IMR-90 (cell line): ENCODE data around the gene ZNF396. TPM values are rescaled to one million over a fixed set of nuclear protein-coding genes. Genes with fewer than 3 reads are reported as not detected.

Source experiments
- ATAC-seq: fragments of 200-7000 bp; cut with Tn5 transposase; 2 replicates; pipeline ENCODE4 v1.9.1; 2020; ENCODE audit warnings: low read depth, mild to moderate bottlenecking, moderate library complexity
- BruUV-seq: library from RNA; stranded (reverse); fragments of 400-500 nt; replicated peaks from 2 replicates; lab custom pipeline; 2021; lab: Mats Ljungman, UMichigan
- CTCF ChIA-PET: fragments of 300-600 bp; formaldehyde crosslinking; extraction: SDS; loops from one replicate; lab custom pipeline; 2021; ENCODE audit warnings: antibody characterized with exemption; lab: Yijun Ruan, JAX
- POLR2A ChIA-PET: fragments of 300-600 bp; sonication (Branson Sonifier 250); formaldehyde crosslinking; loops from one replicate; lab custom pipeline; 2022; ENCODE audit warnings: antibody characterized with exemption; ENCODE audit not compliant: unreplicated experiment; lab: Charles Lee
- DNase-seq: peaks from one replicate; pipeline ENCODE4 v3.0.0; 2013
- H2AFZ ChIP-seq: replicated peaks from 2 replicates; pipeline ENCODE3; 2013; ENCODE audit warnings: low read length, mild to moderate bottlenecking; ENCODE audit not compliant: poor library complexity
- H2AK5ac ChIP-seq: 2 replicates; pipeline ENCODE4 v1.6.1; 2013; ENCODE audit warnings: low read depth, low read length, inconsistent platforms
- H2AK9ac ChIP-seq: replicated peaks from 2 replicates; pipeline ENCODE3; 2013; ENCODE audit warnings: mild to moderate bottlenecking, low read depth, low read length, moderate library complexity; ENCODE audit not compliant: poor library complexity
- H2BK120ac ChIP-seq: 2 replicates; pipeline ENCODE4 v1.6.1; 2013; ENCODE audit warnings: low read depth, low read length, inconsistent platforms
- H2BK15ac ChIP-seq: 3 replicates; pipeline ENCODE4 v1.6.1; 2013; ENCODE audit warnings: low read depth, low read length, inconsistent platforms
- H2BK20ac ChIP-seq: 2 replicates; pipeline ENCODE4 v1.6.1; 2013; ENCODE audit warnings: low read depth, mild to moderate bottlenecking, inconsistent platforms, low read length, moderate library complexity
- H2BK5ac ChIP-seq: 2 replicates; pipeline ENCODE4 v1.6.1; 2013; ENCODE audit warnings: mild to moderate bottlenecking, low read depth, low read length, inconsistent platforms; ENCODE audit not compliant: poor library complexity, severe bottlenecking
- H3K14ac ChIP-seq: replicated peaks from 2 replicates; pipeline ENCODE4 v1.6.1; 2013; ENCODE audit warnings: low read depth, low read length, inconsistent platforms
- H3K18ac ChIP-seq: 2 replicates; pipeline ENCODE4 v1.6.1; 2013; ENCODE audit warnings: low read depth, low read length, control low read depth
- H3K23ac ChIP-seq: 2 replicates; pipeline ENCODE4 v1.6.1; 2013; ENCODE audit warnings: low read depth, low read length, inconsistent platforms
- H3K27ac ChIP-seq: 2 replicates; pipeline ENCODE4 v1.5.1; 2013; ENCODE audit warnings: mild to moderate bottlenecking, control low read depth, low read length; ENCODE audit not compliant: insufficient read depth
- H3K27me3 ChIP-seq: 2 replicates; pipeline ENCODE4 v1.6.1; 2013; ENCODE audit warnings: low read length; ENCODE audit not compliant: control insufficient read depth, insufficient read depth
- H3K36me3 ChIP-seq: 2 replicates; pipeline ENCODE4 v1.6.1; 2013; ENCODE audit warnings: low read length, mixed read lengths; ENCODE audit not compliant: control insufficient read depth, insufficient read depth
- H3K4ac ChIP-seq: 2 replicates; pipeline ENCODE4 v1.6.1; 2013; ENCODE audit warnings: low read depth, low read length, inconsistent platforms
- H3K4me1 ChIP-seq: 2 replicates; pipeline ENCODE4 v1.6.1; 2013; ENCODE audit warnings: low read length, mixed read lengths; ENCODE audit not compliant: control insufficient read depth, insufficient read depth
- H3K4me2 ChIP-seq: 2 replicates; pipeline ENCODE4 v1.6.1; 2013; ENCODE audit warnings: low read depth, mild to moderate bottlenecking, control low read depth, low read length, moderate library complexity
- H3K4me3 ChIP-seq: 2 replicates; pipeline ENCODE4 v1.5.1; 2013; ENCODE audit warnings: low read depth, mild to moderate bottlenecking, control low read depth, low read length, moderate library complexity; ENCODE audit not compliant: insufficient read depth
- H3K56ac ChIP-seq: 2 replicates; pipeline ENCODE4 v1.6.1; 2013; ENCODE audit warnings: low read length, inconsistent platforms; ENCODE audit not compliant: insufficient read depth; ENCODE audit errors: extremely low read depth
- H3K79me1 ChIP-seq, 2 experiments: 2 replicates each; pipeline ENCODE4 v1.6.1; 2013; ENCODE audit warnings: low read length in 2 of 2, inconsistent platforms in 1 of 2, low read depth in 1 of 2
- H3K9ac ChIP-seq: 2 replicates; pipeline ENCODE4 v1.6.1; 2013; ENCODE audit warnings: low read depth, low read length, control low read depth
- H3K9me1 ChIP-seq: 2 replicates; pipeline ENCODE4 v1.6.1; 2013; ENCODE audit warnings: low read length, inconsistent platforms; ENCODE audit not compliant: insufficient read depth
- H3K9me3 ChIP-seq: 2 replicates; pipeline ENCODE4 v1.6.1; 2013; ENCODE audit warnings: low read length; ENCODE audit not compliant: control insufficient read depth, insufficient read depth
- H4K20me1 ChIP-seq: 2 replicates; pipeline ENCODE4 v1.6.1; 2013; ENCODE audit warnings: low read length, inconsistent platforms; ENCODE audit not compliant: insufficient read depth
- H4K5ac ChIP-seq: 2 replicates; pipeline ENCODE4 v1.6.1; 2013; ENCODE audit warnings: mild to moderate bottlenecking, low read depth, low read length, control low read depth
- H4K8ac ChIP-seq, 2 experiments: 2 replicates each; pipeline ENCODE4 v1.6.1; 2013; ENCODE audit warnings: low read depth in 2 of 2, low read length in 2 of 2, control low read depth in 1 of 2, inconsistent platforms in 1 of 2
- H4K91ac ChIP-seq: 2 replicates; pipeline ENCODE4 v1.6.1; 2013; ENCODE audit warnings: low read depth, low read length, inconsistent platforms; ENCODE audit not compliant: insufficient read depth
- BHLHE40 ChIP-seq: fragments of 150-350 bp; IDR thresholded peaks from 2 replicates; pipeline ENCODE4 v1.6.1; 2016; ENCODE audit warnings: mild to moderate bottlenecking, low read depth, low read length
- CTCF ChIP-seq: conservative IDR thresholded peaks from 2 replicates; pipeline ENCODE4 v1.5.1; 2012; ENCODE audit warnings: mild to moderate bottlenecking, low read depth, low read length, improper control_type of control experiment
- ELK1 ChIP-seq: fragments of 150-350 bp; IDR thresholded peaks from 2 replicates; pipeline ENCODE4 v1.6.1; 2016; ENCODE audit warnings: low read depth, mild to moderate bottlenecking, low read length, moderate library complexity, borderline replicate concordance
- FOS ChIP-seq: fragments of 150-350 bp; IDR thresholded peaks from 2 replicates; pipeline ENCODE4 v1.6.1; 2016; ENCODE audit warnings: low read depth, low read length
- MAFK ChIP-seq: IDR thresholded peaks from 2 replicates; pipeline ENCODE4 v1.6.1; 2012; ENCODE audit warnings: low read depth, low read length, improper control_type of control experiment
- MAZ ChIP-seq: IDR thresholded peaks from 2 replicates; pipeline ENCODE4 v1.6.1; 2012; ENCODE audit warnings: low read depth, mild to moderate bottlenecking, low read length, improper control_type of control experiment, moderate library complexity, borderline replicate concordance
- NFE2L2 ChIP-seq: fragments of 150-350 bp; IDR thresholded peaks from 2 replicates; pipeline ENCODE4 v1.6.1; 2016; ENCODE audit warnings: low read depth, mild to moderate bottlenecking, low read length
- POLR2A ChIP-seq: IDR thresholded peaks from 2 replicates; pipeline ENCODE4 v1.6.1; 2012; ENCODE audit warnings: mild to moderate bottlenecking, low read depth, low read length
- RAD21 ChIP-seq: IDR thresholded peaks from 2 replicates; pipeline ENCODE4 v1.6.1; 2012; ENCODE audit warnings: low read length, improper control_type of control experiment
- RCOR1 ChIP-seq: IDR thresholded peaks from 2 replicates; pipeline ENCODE4 v1.6.1; 2012; ENCODE audit warnings: mild to moderate bottlenecking, low read length, improper control_type of control experiment; ENCODE audit not compliant: insufficient replicate concordance
- SMC3 ChIP-seq: fragments of 150-350 bp; IDR thresholded peaks from 2 replicates; pipeline ENCODE4 v1.6.1; 2016; ENCODE audit warnings: low read depth, mild to moderate bottlenecking, antibody characterized with exemption, low read length, moderate library complexity
- WGBS, 2 experiments: methylation state at CpG; one replicate each; pipeline versions ENCODE4 v1.1.5 to v1.1.7; 2013; ENCODE audit warnings: missing lambda C conversion rate in 2 of 2; ENCODE audit not compliant: insufficient read length in 1 of 2; ENCODE audit errors: extremely low coverage in 2 of 2; 5-methylcytosine and 5-hydroxymethylcytosine counted together
- dilution Hi-C: fragments of 300-500 bp; cut with HindIII; formaldehyde crosslinking; loops from one replicate; pipeline ENCODE4 v1.14.3; 2018; ENCODE audit warnings: low sequenced_read_pairs; ENCODE audit not compliant: unreplicated experiment
- in situ Hi-C: fragments of 300-500 bp; cut with MboI; formaldehyde crosslinking; loops from 3 replicates; pipeline ENCODE4 v1.14.3; 2019; ENCODE audit warnings: low sequenced_read_pairs, inconsistent platforms, mixed read lengths
- intact Hi-C: fragments of 100-400 bp; cut with micrococcal nuclease; formaldehyde crosslinking; loops from 2 replicates; pipeline ENCODE4 v1.10.0; 2022
- polyA plus RNA-seq, 3 experiments: library from polyadenylated mRNA; depleted of rRNA; stranded (reverse); fragments of >200 nt; gene quantifications; 2 replicates each; pipeline ENCODE4 v1.2.3, GENCODE V29; 2012; ENCODE audit warnings: low replicate concordance in 1 of 3
- total RNA-seq: library from RNA; depleted of rRNA; stranded (reverse); fragments of >200 nt; gene quantifications from 2 replicates; pipeline ENCODE4 v1.2.3, GENCODE V29; 2012

Gene ZNF396
- total and polyA plus RNA-seq, 2 of the 4 experiments (the other 2 are of a cell fraction) = 0.26 to 0.54 TPM

- no peaks in the 10 kb centered on the region for H3K36me3 ChIP-seq
- H3K56ac ChIP-seq = no peak overlapping the region
- no peaks in the 10 kb centered on the region; the same call in 1 of the 2 replicates for H3K4me1 ChIP-seq
- no peaks in the 10 kb centered on the region for H3K9me1 ChIP-seq
- H2AK5ac ChIP-seq = no peak overlapping the region
- peaks cover 3% of the 10 kb centered on the region for H3K9me3 ChIP-seq
- H2AK9ac ChIP-seq = no peak overlapping the region
- H2AFZ ChIP-seq = no peak overlapping the region
- no peak overlapping the region; the same call in 2 of the 3 replicates for H2BK15ac ChIP-seq
- no peak overlapping the region for H4K8ac ChIP-seq
- peaks cover 8% of the 10 kb centered on the region for H3K27me3 ChIP-seq
- no peak overlapping the region for H3K14ac ChIP-seq
- H4K91ac ChIP-seq = no peak overlapping the region
- no peak overlapping the region for H2BK120ac ChIP-seq
- ChIA-PET CTCF (no interaction called here), POLR2A (no interaction called here)
- no peak overlapping the region for H3K4ac ChIP-seq
- no peak overlapping the region for H3K27ac ChIP-seq
- intact Hi-C loops = no loop called here
- no peak overlapping the region for H3K9ac ChIP-seq
- H2BK5ac ChIP-seq = no peak overlapping the region
- TF ChIP-seq SMC3 = no peak
- no peak for TF ChIP-seq ELK1
- TF ChIP-seq CTCF = no peak
- TF ChIP-seq RCOR1 = no peak
- no peak for TF ChIP-seq FOS
- no peak for TF ChIP-seq MAFK
- TF ChIP-seq BHLHE40 = no peak
- no peak for TF ChIP-seq MAZ
- no peak for TF ChIP-seq RAD21
- TF ChIP-seq NFE2L2 = no peak
- TF ChIP-seq POLR2A = no peak
- H3K4me3 ChIP-seq = no peak overlapping the region
- no peak overlapping the region for H3K18ac ChIP-seq
- no peaks in the 10 kb centered on the region for H4K20me1 ChIP-seq
- H2BK20ac ChIP-seq = no peak overlapping the region
- in situ Hi-C loops = loop anchor here (25.0 kb wide), 1 partner anchor 583 kb away; the partner anchor contains the start of gene RMP24
- H3K4me2 ChIP-seq = no peak overlapping the region
- no peak for DNase-seq
- BruUV-seq = no TSS peak
- no peak overlapping the region for H3K23ac ChIP-seq
- dilution Hi-C loops = no loop called here
- no peak for ATAC-seq
- no peaks in the 10 kb centered on the region for H3K79me1 ChIP-seq
- 17% methylated on average over 1 of the region's 2 CpGs; no CpG with 5 or more reads in 1 of the 2 experiments for WGBS, 2 experiments
- no peak overlapping the region for H4K5ac ChIP-seq
Observed at GRCh38 chr18:35379421-35379820, 2.3 kb upstream of the ZNF396 start.
